ENCODE results near the gene AHI1. TPM values are rescaled to one million over a fixed set of nuclear protein-coding genes. Genes with fewer than 3 reads are reported as not detected.

The AHI1 gene
- 18.0 and 18.6 TPM in 2 replicates for total RNA-seq (2016; rRNA removed; fragmentation: Illumina TruSeq; extraction: Trizol)
- total RNA-seq (2016; cell fraction: cytosol; rRNA removed; fragmentation: Illumina TruSeq; extraction: Trizol; ENCODE audit: low read depth), result 5.5 and 6.3 TPM in 2 replicates
- total RNA-seq (2016; cell fraction: insoluble cytoplasmic fraction; rRNA removed; fragmentation: Illumina TruSeq; extraction: Trizol), result 16.8 and 18.8 TPM in 2 replicates
- 5.9 and 9.1 TPM in 2 replicates for total RNA-seq (2016; cell fraction: membrane; rRNA removed; fragmentation: Illumina TruSeq; extraction: Trizol)
- total RNA-seq (2016; cell fraction: nucleus; rRNA removed; fragmentation: Illumina TruSeq; extraction: Trizol), result 57.4 and 61.1 TPM in 2 replicates
- polyA plus RNA-seq (2011; rRNA removed), result 4.0 and 7.2 TPM in 2 replicates
- polyA plus RNA-seq (2011; cell fraction: cytosol; rRNA removed), result 1.9 and 2.0 TPM in 2 replicates
- 7.2 and 7.6 TPM in 2 replicates for polyA plus RNA-seq (2011; cell fraction: nucleus; rRNA removed)
- 3.9 and 4.6 TPM in 2 replicates for polyA plus RNA-seq (2012)
- 0.74 and 0.96 TPM in 2 replicates for polyA plus RNA-seq (2016; cell fraction: cytosol; fragmentation: Illumina TruSeq; extraction: Trizol; ENCODE audit: low read depth)
- 10.6 and 12.4 TPM in 2 replicates for polyA plus RNA-seq (2016; cell fraction: insoluble cytoplasmic fraction; fragmentation: Illumina TruSeq; extraction: Trizol; ENCODE audit: low read depth)
- 2.4 and 2.6 TPM in 2 replicates for polyA plus RNA-seq (2016; cell fraction: membrane; fragmentation: Illumina TruSeq; extraction: Trizol; ENCODE audit: low read depth)
- polyA plus RNA-seq (2016; cell fraction: nucleus; fragmentation: Illumina TruSeq; extraction: Trizol; ENCODE audit: insufficient read depth, low read depth), result 23.1 and 29.2 TPM in 2 replicates
- 5.7 and 10.3 TPM in 2 replicates for polyA minus RNA-seq (2011; rRNA and poly(A)+ RNA removed; ENCODE audit: low replicate concordance)
- 3.2 and 4.3 TPM in 2 replicates for polyA minus RNA-seq (2011; cell fraction: cytosol; rRNA and poly(A)+ RNA removed)
- polyA minus RNA-seq (2011; cell fraction: nucleus; rRNA and poly(A)+ RNA removed), result 71.8 and 82.2 TPM in 2 replicates
- Bru-seq, nascent RNA, result percentile 65 among the genes with signal in this experiment
- percentile 57 among the genes with signal in this experiment for BruChase-seq, experiment 1, labeled RNA remaining after a 6-hour chase
- BruChase-seq, experiment 2, labeled RNA remaining after a 2-hour chase, result percentile 65 among the genes with signal in this experiment
- long read RNA-seq, experiment 1, partial matches to known transcripts, result 8 of 8 reads
- long read RNA-seq, experiment 1, other reads (novel, unspliced or antisense), result 0 of 8 reads
- long read RNA-seq, experiment 2, full-length matches to known transcripts, result 1 of 4 reads
- long read RNA-seq, experiment 2, partial matches to known transcripts, result 0 of 4 reads
- long read RNA-seq, experiment 2, other reads (novel, unspliced or antisense), result 3 of 4 reads

DNA sequence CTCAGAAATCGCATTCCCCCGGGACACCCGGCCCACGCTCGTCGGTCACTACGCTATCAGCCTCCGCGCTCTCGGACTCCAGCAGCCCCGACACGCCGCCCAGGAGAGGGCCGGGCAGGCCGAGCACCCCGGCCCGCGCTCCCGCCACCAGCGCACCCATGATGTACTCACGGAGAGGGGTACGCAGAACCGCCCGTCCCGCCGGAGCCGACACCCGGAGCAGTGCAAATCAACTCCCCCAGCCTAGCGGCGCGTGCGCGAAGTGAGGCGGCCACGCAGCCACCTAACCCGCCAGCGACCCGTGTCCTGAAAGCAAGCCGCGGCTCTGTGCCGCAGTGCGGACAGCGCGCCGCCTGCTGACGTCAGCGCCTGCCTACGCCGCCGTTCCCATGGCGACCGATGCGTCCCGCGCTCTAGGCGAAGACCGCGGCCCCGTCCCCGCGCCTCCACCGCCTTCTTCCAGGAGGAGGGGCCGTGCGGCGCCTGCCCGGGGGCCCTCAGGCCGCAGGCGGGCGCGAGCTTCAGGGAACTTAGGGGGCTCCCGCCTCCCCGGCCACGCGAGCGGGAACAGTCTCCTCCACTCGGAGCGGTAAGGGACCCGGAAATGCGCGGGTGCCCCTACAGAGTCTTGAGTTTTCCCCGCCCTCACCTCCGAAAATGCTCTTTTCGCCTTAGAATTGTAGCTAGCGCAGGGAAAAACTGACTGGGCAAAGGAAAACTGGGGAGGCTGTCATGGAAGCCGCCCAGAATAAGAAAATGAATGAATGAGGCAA lies at the start of gene AHI1:
AHI1 (minus strand) TSS at position 329 of the 773 bp plus-strand sequence. CDS start 5,503 bp downstream, outside the sequence.
- peaks cover 18% of the 10 kb centered on the region for H3K4me1 ChIP-seq (ENCODE audit: insufficient read depth, low read length)
- peak within 1 kb of the TSS; percentile 76 for H3K4me2 ChIP-seq (ENCODE audit: low read depth, low read length)
- ATAC-seq, result peak; percentile 95
- H2AFZ ChIP-seq (ENCODE audit: low read length), result peak within 1 kb of the TSS; percentile 95
- H3K27me3 ChIP-seq (ENCODE audit: control insufficient read depth in 1 of 2, insufficient read depth in 2 of 2, low read length in 2 of 2), result no peaks in the 10 kb centered on the region; a peak in 1 of 5 replicates
- intact Hi-C loops (cut with micrococcal nuclease; ENCODE audit: unreplicated experiment) (loop anchor here (2.0 to 5.0 kb wide), 2 partner anchors 45 to 791 kb away; partner anchors contain the start of gene BCLAF1), in situ Hi-C loops (cut with HindIII; ENCODE audit: extremely low pct_ligation_motif_present, low pct_unique_long_range_greater_than_20kb) (no loop called here)
- no TSS peak for BruUV-seq (replicated peaks)
- H3K79me2 ChIP-seq (ENCODE audit: insufficient read depth, low read length), result peaks cover 3% of the 10 kb centered on the region
- 1% methylated on average over 35 of the region's 85 CpGs for WGBS (ENCODE audit: low lambda C conversion rate)
- no peak for FAIRE-seq
- peak within 1 kb of the TSS; percentile 94 for H3K27ac ChIP-seq (ENCODE audit: extremely low read length, insufficient read depth, low read length)
- peak within 1 kb of the TSS; percentile 78 to 92 (median 89) for H3K4me3 ChIP-seq (replicated peaks in 1 of 3; ENCODE audit: insufficient read depth in 1 of 3, low read depth in 2 of 3, low read length in 3 of 3)
- ChIA-PET POLR2A (interaction anchor here (0.9 to 2.5 kb wide), 3 partner anchors 729 to 792 kb away, joined by 3 to 54 read pairs (median 7); partner anchors contain the start of gene BCLAF1), CTCF (ENCODE audit: low intra/inter-chr PET ratio, low total read pairs) (no interaction called here)
- no peaks in the 10 kb centered on the region for H4K20me1 ChIP-seq (ENCODE audit: insufficient read depth, low read length)
- H3K9ac ChIP-seq (ENCODE audit: insufficient read depth, low read depth, low read length), result peak within 1 kb of the TSS; percentile 97
- no peaks in the 10 kb centered on the region for H3K9me3 ChIP-seq (ENCODE audit: low read length)
- no peaks in the 10 kb centered on the region; a peak in 1 of 5 replicates for H3K36me3 ChIP-seq (replicated peaks in 1 of 2; ENCODE audit: control insufficient read depth in 1 of 2, insufficient read depth in 2 of 2, low read length in 2 of 2)
- DNase-seq (ENCODE audit: low spot score), result peak; percentile 91
- TF ChIP-seq ZNF777 (CRISPR knock-in tag; IDR thresholded peaks at IDR 0.05) (peak; percentile 87), SETDB1 (CRISPR knock-in tag; IDR thresholded peaks at IDR 0.05; ENCODE audit: borderline replicate concordance) (no peak), RAD21 (CRISPR knock-in tag; IDR thresholded peaks at IDR 0.05) (peak; percentile 45; the same call in 1 of the 2 replicates), ZNF75D (CRISPR knock-in tag; IDR thresholded peaks at IDR 0.05; ENCODE audit: borderline replicate concordance) (no peak), SSRP1 (CRISPR knock-in tag; IDR thresholded peaks at IDR 0.05) (no peak), ZNF639 (CRISPR knock-in tag; conservative IDR thresholded peaks at IDR 0.05) (peak; percentile 72), GLI4 (CRISPR knock-in tag; IDR thresholded peaks at IDR 0.05; ENCODE audit: borderline replicate concordance) (peak; percentile 77; the same call in 1 of the 2 replicates), NPAS2 (CRISPR knock-in tag; IDR thresholded peaks at IDR 0.05; ENCODE audit: borderline replicate concordance) (0 out of 2 replicates have a peak, but pooled peaks have one; percentile 50), PAWR (CRISPR knock-in tag; IDR thresholded peaks at IDR 0.05; ENCODE audit: borderline replicate concordance) (no peak), TBL1XR1 (IDR thresholded peaks at IDR 0.05; ENCODE audit: borderline replicate concordance, low read length, partially characterized antibody) (peak; percentile 13), NFKBIZ (CRISPR knock-in tag; IDR thresholded peaks at IDR 0.05) (no peak), MBNL3 (CRISPR knock-in tag; conservative IDR thresholded peaks at IDR 0.05) (no peak), ZBTB1 (CRISPR knock-in tag; IDR thresholded peaks at IDR 0.05; ENCODE audit: borderline replicate concordance) (no peak), E2F2 (CRISPR knock-in tag; IDR thresholded peaks at IDR 0.05; ENCODE audit: borderline replicate concordance) (peak; percentile 78; the same call in 1 of the 2 replicates), ZNF672 (CRISPR knock-in tag; IDR thresholded peaks at IDR 0.05) (no peak)
- TF ChIP-seq, protein P1, sequence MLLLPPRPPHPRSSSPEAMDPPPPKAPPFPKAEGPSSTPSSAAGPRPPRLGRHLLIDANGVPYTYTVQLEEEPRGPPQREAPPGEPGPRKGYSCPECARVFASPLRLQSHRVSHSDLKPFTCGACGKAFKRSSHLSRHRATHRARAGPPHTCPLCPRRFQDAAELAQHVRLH (CRISPR knock-in tag; IDR thresholded peaks at IDR 0.05; ENCODE audit: borderline replicate concordance, low read depth), result peak; percentile 73
